Kidney (tissue), 14 donors: ENCODE data around the gene AK9. TPM values are rescaled to one million over a fixed set of nuclear protein-coding genes. Genes with fewer than 3 reads are reported as not detected.

ENCODE experiments used
- DNase-seq, 5 donors: peaks; one replicate each; pipeline ENCODE4 v3.0.0-alpha.2; 2013 to 2020
- FAIRE-seq: peaks from 2 replicates; lab custom pipeline; 2012; peaks lifted over from hg19 to GRCh38; lab: Jason Lieb, UNC
- H3K27ac ChIP-seq, 2 donors: one replicate each; pipeline ENCODE4 v1.7.0; 2013; ENCODE audit warnings: low read depth in 2 of 2, low read length in 2 of 2, inconsistent platforms in 1 of 2
- H3K27me3 ChIP-seq: one replicate; pipeline ENCODE4 v1.7.1; 2013; ENCODE audit warnings: low read length, inconsistent platforms; ENCODE audit not compliant: control insufficient read depth, insufficient read depth
- H3K36me3 ChIP-seq, 3 donors: one replicate each; pipeline versions ENCODE4 v1.7.0 to v1.7.1; 2013; ENCODE audit warnings: low read length in 3 of 3, control low read depth in 1 of 3, inconsistent platforms in 1 of 3; ENCODE audit not compliant: insufficient read depth in 3 of 3, control insufficient read depth in 2 of 3
- H3K4me1 ChIP-seq, 3 donors: one replicate each; pipeline versions ENCODE4 v1.7.0 to v1.7.1; 2013; ENCODE audit warnings: low read length in 3 of 3, inconsistent platforms in 1 of 3, low read depth in 1 of 3; ENCODE audit not compliant: control insufficient read depth in 2 of 3, insufficient read depth in 2 of 3
- H3K4me3 ChIP-seq, 3 donors: one replicate each; pipeline versions ENCODE4 v1.7.0 to v1.8.1; 2013; ENCODE audit warnings: low read length in 3 of 3, control low read depth in 1 of 3, inconsistent platforms in 1 of 3
- H3K9ac ChIP-seq, 3 donors: one replicate each; pipeline versions ENCODE4 v1.7.0 to v1.7.1; 2013; ENCODE audit warnings: low read length in 3 of 3, control low read depth in 1 of 3, inconsistent platforms in 1 of 3
- H3K9me3 ChIP-seq, 3 donors: one replicate each; pipeline versions ENCODE4 v1.7.0 to v1.7.1; 2013; ENCODE audit warnings: low read length in 3 of 3, control low read depth in 1 of 3, inconsistent platforms in 1 of 3; ENCODE audit not compliant: control insufficient read depth in 2 of 3, insufficient read depth in 1 of 3
- intact Hi-C: fragments of 100-400 bp; cut with DNase I; formaldehyde crosslinking; loops from one replicate; pipeline ENCODE4 v1.11.1; 2022
- polyA plus RNA-seq: library from polyadenylated mRNA; stranded (reverse); fragments of 350-450 nt; fragmentation: Illumina TruSeq; extraction: RNeasy Lipid Tissue Mini Kit (QIAGEN cat#74804); gene quantifications from one replicate; pipeline ENCODE4 v1.2.3, GENCODE V29; 2014; ENCODE audit warnings: low read depth, low replicate concordance; ENCODE audit not compliant: insufficient read depth
- total RNA-seq: library from RNA; stranded (reverse); fragmentation: NEBNext Ultra II Directional; extraction: Animal tissue kit (Norgen Biotek cat#: 25700); gene quantifications from one replicate; pipeline ENCODE4 v1.2.1, GENCODE V29; 2021
- TF ChIP-seq, protein P1 (sequence below): IDR thresholded peaks from 3 replicates; pipeline ENCODE4 v1.5.1; 2012; ENCODE audit warnings: mild to moderate bottlenecking, moderate library complexity, borderline replicate concordance; ENCODE audit not compliant: insufficient read depth; ENCODE audit errors: extremely low read depth
- donor health status: control.
- donor health status: control.
- donor health status: control.
- donor health status: control.
- donor health status: control.
- donor health status: DM: yes; HTN: yes; CAD: no.
- donor health status: Normal renal cell carcinoma (clear cell type).

AK9 gene
- total and polyA plus RNA-seq, 2 donors from 2014 or later, result 4.6 to 10.9 TPM

DNA sequence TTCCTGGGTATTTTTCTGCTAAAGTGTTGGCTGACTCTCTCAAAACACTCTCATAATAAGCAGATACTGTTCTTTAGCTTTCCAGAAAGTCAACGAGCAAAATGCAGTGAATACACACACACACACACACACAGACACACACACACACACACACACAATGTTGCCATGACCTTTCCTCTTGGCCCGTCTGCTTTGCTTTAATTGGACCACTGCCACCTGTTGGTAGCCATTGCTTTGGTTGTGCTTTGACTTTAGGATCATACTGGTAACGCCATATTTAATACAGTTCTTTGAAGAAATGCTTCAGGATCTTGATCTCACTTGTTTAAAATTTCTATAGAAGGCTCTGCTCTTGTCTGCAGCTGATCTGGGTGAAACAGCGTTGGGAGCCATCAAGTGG, 4.5 kb upstream of the AK9 start:
- intact Hi-C loops, result no loop called here
- Histone ChIP-seq H3K4me1 (peaks cover 0 to 6% (median 0%) of the 10 kb centered on the region in 3 donors), H3K27ac (no peak overlapping the region), H3K27me3 (no peaks in the 10 kb centered on the region), H3K4me3 (no peak overlapping the region), H3K36me3 (no peaks in the 10 kb centered on the region), H3K9me3 (no peaks in the 10 kb centered on the region), H3K9ac (no peak overlapping the region)
- no peak for DNase-seq
- no peak for FAIRE-seq
- TF ChIP-seq, protein P1, sequence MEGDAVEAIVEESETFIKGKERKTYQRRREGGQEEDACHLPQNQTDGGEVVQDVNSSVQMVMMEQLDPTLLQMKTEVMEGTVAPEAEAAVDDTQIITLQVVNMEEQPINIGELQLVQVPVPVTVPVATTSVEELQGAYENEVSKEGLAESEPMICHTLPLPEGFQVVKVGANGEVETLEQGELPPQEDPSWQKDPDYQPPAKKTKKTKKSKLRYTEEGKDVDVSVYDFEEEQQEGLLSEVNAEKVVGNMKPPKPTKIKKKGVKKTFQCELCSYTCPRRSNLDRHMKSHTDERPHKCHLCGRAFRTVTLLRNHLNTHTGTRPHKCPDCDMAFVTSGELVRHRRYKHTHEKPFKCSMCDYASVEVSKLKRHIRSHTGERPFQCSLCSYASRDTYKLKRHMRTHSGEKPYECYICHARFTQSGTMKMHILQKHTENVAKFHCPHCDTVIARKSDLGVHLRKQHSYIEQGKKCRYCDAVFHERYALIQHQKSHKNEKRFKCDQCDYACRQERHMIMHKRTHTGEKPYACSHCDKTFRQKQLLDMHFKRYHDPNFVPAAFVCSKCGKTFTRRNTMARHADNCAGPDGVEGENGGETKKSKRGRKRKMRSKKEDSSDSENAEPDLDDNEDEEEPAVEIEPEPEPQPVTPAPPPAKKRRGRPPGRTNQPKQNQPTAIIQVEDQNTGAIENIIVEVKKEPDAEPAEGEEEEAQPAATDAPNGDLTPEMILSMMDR, result no peak

DNA sequence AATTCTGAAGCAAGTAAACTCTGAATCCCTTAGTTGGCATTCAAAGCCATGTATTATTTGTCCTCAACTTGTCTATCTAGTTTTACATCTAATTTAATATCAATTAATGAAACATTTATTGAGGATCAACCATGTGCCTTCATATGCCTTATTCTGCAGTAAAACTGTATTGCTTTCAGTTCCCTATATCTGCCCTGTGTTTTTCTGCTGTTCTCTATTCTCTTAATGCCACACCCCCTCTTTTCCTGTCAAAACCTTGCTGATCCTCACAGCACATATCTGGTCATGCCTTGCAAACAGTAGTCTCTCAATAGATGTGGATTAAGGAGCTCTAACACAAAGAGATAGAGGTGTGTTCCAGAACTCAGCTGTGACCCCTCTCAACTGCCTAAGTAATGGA, 2.1 kb upstream of the AK9 start:
- H3K4me1 ChIP-seq, result peaks cover 0 to 6% (median 0%) of the 10 kb centered on the region in 3 donors
- no peaks in the 10 kb centered on the region for H3K36me3 ChIP-seq
- H3K9me3 ChIP-seq, result no peaks in the 10 kb centered on the region
- no peak overlapping the region for H3K4me3 ChIP-seq
- FAIRE-seq, result no peak
- H3K9ac ChIP-seq, result no peak overlapping the region
- H3K27ac ChIP-seq, result no peak overlapping the region
- no peak for DNase-seq
- H3K27me3 ChIP-seq, result no peaks in the 10 kb centered on the region
- intact Hi-C loops, result no loop called here
- TF ChIP-seq, protein P1, result no peak

DNA sequence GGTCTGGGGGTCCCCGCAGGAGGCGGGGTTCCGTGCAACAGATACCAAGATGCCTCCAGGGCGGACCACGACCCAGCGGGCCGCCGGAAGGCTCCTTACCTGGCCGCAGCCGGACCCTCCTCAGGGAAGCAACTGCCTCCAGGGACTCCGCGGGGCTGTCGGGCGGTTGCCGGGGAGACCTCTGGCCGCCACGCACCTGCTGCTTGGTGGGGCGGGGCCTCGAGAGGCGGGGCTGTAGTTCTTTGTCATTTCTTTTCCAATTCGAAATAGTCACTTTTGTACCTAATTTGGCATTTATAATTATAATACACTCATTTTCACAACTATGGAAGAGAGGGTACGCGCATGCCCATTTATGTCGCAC, 647 bp downstream of the AK9 start:
- no peak for FAIRE-seq
- H3K27ac ChIP-seq, result peak overlapping the region; percentile 73 to 87

More for the DNA sequence above, 647 bp downstream of the AK9 start:
- H3K27me3 ChIP-seq, result no peaks in the 10 kb centered on the region
- TF ChIP-seq, protein P1, result no peak
- H3K9ac ChIP-seq, result peak overlapping the region; percentile 91 to 98 (median 93)
- no peaks in the 10 kb centered on the region for H3K9me3 ChIP-seq
- DNase-seq, result peak; percentile 82 to 90 (median 85)
- no peaks in the 10 kb centered on the region for H3K36me3 ChIP-seq
- intact Hi-C loops, result no loop called here
- peak overlapping the region; percentile 95 to 100 (median 97) for H3K4me3 ChIP-seq
- H3K4me1 ChIP-seq, result peaks cover 0 to 6% (median 0%) of the 10 kb centered on the region in 3 donors
